ENCODE results near the gene SOX13.

Gene SOX13

DNA sequence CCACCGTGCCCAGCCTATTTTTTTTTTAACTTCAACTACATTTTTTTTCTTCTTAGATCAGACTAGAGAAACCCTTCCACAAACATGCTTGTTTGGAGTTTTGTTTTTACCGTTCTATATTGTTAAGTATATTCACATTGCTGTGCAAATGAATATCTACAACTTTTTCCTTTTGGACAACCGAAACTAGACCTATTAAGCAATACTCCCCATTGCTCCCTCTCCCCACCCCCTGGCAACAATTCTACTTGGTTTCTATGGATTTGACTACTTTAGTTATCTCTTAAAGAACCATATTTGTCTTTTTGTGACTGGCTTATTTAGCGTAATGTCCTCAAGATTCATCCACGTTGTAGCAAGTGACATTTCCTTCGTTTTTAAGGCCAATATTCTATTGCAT lies 59.8 kb downstream of the SOX13 start:
- DNase-seq, result no peak

- DNase-seq, result no peak
These were observed 61.2 kb downstream of the SOX13 start for GRCh38 chr1:204134103-204134502.

- no peak for DNase-seq
These were observed 63.9 kb downstream of the SOX13 start for GRCh38 chr1:204136814-204137213.

DNA sequence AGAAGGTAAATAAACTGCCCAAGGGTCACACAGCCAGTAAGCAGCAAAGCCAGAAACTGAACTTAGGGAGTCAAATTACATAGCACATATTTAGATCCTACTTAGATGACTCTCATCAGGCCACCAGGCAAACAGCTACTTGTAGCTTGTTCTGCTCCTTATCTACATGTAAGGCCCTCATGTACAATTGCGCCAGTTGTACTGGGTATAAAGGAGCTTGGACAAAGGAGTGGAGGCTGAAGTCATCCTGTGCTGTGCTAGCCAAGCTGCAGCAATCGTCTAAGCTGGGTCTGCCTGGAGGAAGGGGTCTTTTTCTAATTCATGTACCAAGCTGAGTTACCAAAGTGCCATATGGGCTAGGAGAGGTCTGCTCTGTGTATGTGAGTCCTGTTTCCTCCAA lies 66.2 kb downstream of the SOX13 start:
- no peak for DNase-seq

GRCh38 chr1:204139952-204140351 lies 67.0 kb downstream of the SOX13 start:
- DNase-seq, result no peak

DNA sequence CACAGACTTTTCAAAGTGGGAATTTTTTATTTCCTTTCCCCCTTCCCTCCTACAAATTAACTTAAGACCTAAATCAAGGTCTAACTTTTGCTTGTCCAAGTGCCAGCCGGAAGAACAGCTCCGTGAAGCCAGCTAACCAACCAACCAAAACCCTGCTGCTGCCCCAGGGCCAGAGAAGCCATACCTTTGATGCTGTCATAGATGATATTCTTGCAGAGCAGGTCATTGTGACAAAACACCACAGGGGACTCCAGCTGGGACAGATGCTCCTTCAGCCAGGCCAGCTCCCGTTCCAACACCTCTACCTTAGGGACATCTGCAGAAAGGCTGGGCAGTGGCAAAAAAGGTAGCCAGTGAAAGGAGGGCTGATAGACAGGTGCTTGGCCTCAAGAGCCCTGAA lies 68.2 kb downstream of the SOX13 start:
- no peak for DNase-seq

DNA sequence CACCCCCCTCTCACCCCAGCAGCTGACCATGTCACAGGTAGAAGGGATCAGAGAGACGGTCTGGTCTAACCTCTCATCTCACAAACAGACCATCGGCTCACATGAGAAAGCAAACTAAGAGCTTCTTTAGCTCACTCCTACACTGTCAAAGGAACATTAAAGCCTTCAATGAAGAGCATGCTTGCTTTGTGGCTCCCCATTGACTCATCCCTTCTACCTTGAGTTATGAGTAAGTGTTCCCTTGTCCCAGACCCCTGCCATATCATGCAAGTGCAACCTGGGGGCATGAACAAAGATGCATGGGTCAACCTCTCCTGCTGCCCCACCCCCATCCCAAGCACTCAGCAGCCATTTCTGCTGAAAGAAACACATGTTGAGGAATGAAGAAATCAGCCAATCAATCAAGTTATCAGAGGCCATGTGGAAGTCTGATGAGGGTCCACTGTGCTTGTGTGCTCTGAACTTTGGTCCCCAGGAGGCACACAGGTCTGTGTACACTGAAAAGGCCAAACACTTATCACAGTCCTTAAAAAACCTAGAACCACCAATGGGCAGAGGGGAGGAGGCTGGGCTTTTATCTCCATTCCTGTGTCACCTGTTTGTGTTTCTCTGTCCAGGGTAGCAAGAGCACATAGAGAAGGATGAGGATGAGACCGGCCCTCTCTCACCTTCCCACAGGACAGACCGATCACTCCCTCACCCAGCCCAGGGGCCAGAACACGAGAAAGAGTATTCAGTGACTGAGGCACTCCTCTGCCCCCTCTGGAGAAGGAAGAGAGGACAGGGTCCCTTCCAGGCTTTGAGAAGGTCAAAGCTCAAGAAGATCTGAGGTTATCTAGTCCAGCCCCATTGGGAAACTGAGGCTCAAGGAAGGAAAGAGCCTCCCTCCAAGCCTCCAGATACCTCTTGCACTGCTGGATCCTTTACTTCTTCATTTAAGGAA lies 69.4 kb downstream of the SOX13 start:
- no peak for DNase-seq

DNA sequence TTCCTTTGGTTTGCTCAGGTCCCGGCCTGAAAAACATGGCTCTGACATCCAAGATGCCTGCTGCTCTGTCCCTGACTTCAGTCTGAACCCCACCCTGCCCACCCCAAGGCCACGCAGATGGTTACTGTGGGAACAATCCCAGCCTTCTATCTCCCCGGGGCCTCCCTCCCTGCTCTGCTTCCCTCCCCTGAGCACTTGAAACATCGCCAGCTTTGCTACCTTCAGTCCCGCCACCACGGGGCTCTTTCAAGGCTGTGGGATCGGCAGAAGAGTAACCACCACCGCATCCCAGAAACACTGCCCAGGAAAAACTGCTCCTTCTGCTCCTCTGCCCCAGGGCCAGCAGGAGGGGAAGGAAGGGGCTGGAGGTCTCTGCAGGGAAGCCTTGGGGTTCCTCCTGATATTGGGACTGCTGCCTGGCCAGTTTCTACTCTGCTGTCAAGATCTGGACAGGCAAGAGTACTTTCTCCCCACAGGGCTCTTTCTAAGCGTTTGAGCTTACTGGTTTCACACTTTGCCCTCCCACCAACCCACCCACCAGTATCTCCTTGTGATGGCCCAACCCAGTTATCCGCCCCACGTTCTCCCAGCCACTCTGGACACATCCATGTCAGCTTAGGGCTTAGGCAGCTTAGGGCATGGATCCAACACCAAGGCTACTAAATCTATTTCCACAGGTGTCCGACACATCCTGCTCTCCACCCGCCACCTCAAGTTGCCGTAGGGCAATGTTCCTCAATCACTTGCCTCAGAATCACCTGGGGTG lies 70.5 kb downstream of the SOX13 start:
- no peak for DNase-seq

DNA sequence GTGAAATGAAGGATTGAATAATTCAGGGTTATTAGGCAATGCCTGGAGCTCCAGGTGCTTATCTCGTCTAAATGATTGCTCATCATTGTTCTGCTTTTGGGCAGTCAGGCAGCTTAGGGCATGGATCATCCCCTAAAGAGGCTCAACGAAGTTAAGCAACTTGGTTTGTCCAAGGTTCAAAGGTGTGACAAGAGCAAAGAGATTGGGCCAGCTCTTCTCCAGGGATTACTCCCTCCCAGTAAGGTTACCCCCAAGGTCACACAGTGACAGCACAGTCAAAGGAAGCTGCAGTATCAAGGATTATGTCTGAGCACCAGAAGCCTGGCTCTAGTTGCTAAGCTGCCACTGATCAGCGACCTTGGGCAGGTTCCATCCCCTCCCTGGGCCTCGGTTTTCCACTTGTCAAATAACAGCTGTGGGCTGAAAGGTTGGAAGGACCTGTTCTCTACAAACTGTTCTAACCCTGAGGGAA lies 72.2 kb downstream of the SOX13 start:
- DNase-seq, result no peak

GRCh38 chr1:204146309-204146708 lies 73.4 kb downstream of the SOX13 start:
- DNase-seq, result no peak

DNA sequence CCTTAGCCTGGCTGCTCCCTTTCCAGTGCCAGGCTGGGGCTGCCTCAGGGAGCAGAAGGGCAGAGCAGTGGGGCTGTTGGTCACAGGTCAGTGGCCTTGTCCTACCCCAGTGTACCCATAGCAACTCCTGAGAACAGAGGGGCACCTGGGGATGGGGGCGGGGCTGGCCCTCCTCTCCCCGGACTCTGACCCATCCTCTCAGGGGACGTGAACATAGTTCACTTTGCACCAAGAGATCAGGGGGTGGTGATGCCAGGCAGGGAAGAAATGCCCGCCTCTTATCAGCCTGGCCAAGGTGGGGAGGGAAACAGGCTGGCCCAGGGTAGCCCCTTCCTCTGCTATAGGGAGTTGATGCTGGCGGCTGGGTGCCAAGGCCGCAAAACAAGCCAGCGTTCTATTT lies 74.0 kb downstream of the SOX13 start:
- DNase-seq, result no peak

GRCh38 chr1:204147406-204148383 lies 74.8 kb downstream of the SOX13 start:
- no peak for DNase-seq

DNA sequence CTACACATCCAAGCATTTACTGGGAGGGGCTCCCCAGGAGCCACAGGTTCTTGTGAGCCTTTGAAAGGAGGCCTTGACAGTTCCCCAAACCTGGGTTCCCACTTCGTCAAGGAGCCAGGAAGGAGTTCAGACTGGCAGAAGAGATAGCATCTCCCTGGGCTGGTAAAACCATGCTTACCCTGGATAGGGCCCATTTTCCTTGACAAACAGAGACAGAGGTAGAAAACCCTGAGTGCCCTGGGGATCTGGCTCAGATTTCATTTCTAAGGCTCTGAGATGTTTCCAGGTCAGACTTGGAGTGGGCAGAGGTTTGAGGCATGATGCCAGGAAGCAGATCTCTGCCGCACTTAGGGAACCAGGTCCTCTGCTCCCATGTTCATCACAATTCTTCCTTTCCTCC lies 76.2 kb downstream of the SOX13 start:
- no peak for DNase-seq

GRCh38 chr1:204149635-204150565 lies 77.0 kb downstream of the SOX13 start:
- DNase-seq, result no peak

- DNase-seq, result no peak
These were observed 78.0 kb downstream of the SOX13 start for GRCh38 chr1:204150702-204151551.

- peak; percentile 28 to 42 for DNase-seq
These were observed 78.8 kb downstream of the SOX13 start, which contains the start of gene ETNK2 for GRCh38 chr1:204151552-204152309. Gene ETNK2, minus strand, starts transcription at chr1:204152044. Its CDS starts 192 bp downstream, at chr1:204151852.

DNA sequence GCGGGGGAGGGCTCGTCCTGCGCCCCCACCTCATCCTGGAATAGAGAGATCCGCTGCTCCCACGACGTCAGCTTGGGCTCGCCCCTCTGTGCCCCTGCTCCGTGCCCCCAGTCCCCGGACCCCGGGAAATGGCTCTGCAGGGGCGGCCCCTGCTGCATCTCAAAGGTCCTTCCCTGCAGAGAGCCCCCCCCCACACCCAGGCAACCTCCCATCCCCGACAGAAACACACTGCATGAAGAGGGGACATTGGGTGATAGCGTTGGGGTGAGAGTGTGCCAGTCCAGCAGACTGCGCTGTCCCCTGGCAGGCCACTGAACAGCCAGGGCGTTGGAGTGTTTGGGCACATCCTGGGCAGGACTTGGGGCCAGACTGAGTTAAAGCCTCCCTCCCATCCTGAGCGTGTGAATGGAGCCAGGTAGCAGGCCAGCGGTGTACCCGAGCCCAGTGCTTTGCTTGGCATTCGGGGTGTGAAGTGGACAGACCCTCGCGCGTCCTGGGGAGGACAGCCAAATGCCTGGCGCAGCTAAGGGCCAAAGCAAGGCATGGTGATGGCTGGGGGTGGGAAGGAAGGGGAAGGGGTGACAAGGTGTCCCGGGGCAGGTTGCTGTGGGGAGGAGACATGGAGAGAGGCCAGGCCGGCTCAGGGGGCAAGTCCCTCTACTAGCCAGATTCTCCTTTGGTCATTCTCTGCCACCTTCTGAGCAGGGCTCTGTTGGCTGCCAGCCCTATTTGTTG lies 79.6 kb downstream of the SOX13 start:
- DNase-seq, result no peak

- no peak for DNase-seq
These were observed 80.8 kb downstream of the SOX13 start for GRCh38 chr1:204153667-204154066.

All from activated CD4-positive, alpha-beta T cell treated with anti-CD3 and anti-CD28 coated beads, Interleukin-2, amount 50 U/mL, for 48 hours (primary cell).